Ovary (tissue), 3 donors: Measurements from ENCODE around the gene AKR7A2.

Source experiments
- CTCF ChIP-seq, 3 donors: fragments of 450-650 bp in 2 of 3; fragments of 200-600 bp in 1 of 3; IDR thresholded peaks; one replicate each; pipeline versions ENCODE4 v1.5.1 to v1.8.0; 2016 to 2022; ENCODE audit warnings: antibody characterized with exemption in 3 of 3, mild to moderate bottlenecking in 1 of 3
- EP300 ChIP-seq: sonication (generic); formaldehyde crosslinking; IDR thresholded peaks from one replicate; pipeline ENCODE4 v1.6.1; 2017; ENCODE audit warnings: antibody characterized with exemption
- POLR2A ChIP-seq: fragments of 450-650 bp; IDR thresholded peaks from one replicate; pipeline ENCODE4 v1.6.1; 2017; ENCODE audit warnings: antibody characterized with exemption, mild to moderate bottlenecking, moderate library complexity
- donor health status: DM: no; HTN: no; CAD: no.

- TF ChIP-seq CTCF (IDR thresholded peaks at IDR 0.05): no peak
- no peak for TF ChIP-seq EP300
- TF ChIP-seq POLR2A: no peak
Observed at GRCh38 chr1:19260211-19261138, 51.5 kb downstream of the AKR7A2 start.
